A549 treated with CORT108297 at 1 μM for 4 hours (cell line): ENCODE results near the gene FRG2C. TPM values are rescaled to one million over a fixed set of nuclear protein-coding genes. Genes with fewer than 3 reads are reported as not detected.

Experiments
- total RNA-seq: library from RNA; stranded (reverse); fragments of 200-300 nt; extraction: Qiagen RNA extraction; gene quantifications from 5 replicates; pipeline ENCODE4 v1.2.3, GENCODE V29; 2022

Gene FRG2C
- 0.04 TPM in 1 of 5 replicates, not detected in the others for total RNA-seq

GRCh38 chr3:75664028-75664427 is at the start of gene FRG2C:
TSS of gene FRG2C (plus strand) at chr3:75664328. CDS start at chr3:75664380, 52 bp downstream.

Other genes starting within 250 kb of the FRG2C start
- gene ZNF717, start 121.2 kb downstream of the FRG2C start, total RNA-seq: 2.4 to 3.1 TPM (median 3.1 TPM) in 5 replicates